ENCODE data around the gene IGSF11. TPM values are rescaled to one million over a fixed set of nuclear protein-coding genes. Genes with fewer than 3 reads are reported as not detected.

The IGSF11 gene
- total and polyA plus RNA-seq, 2 of the 4 experiments (the other 2 are of a cell fraction) = 0.18 TPM; not detected in 1

DNA sequence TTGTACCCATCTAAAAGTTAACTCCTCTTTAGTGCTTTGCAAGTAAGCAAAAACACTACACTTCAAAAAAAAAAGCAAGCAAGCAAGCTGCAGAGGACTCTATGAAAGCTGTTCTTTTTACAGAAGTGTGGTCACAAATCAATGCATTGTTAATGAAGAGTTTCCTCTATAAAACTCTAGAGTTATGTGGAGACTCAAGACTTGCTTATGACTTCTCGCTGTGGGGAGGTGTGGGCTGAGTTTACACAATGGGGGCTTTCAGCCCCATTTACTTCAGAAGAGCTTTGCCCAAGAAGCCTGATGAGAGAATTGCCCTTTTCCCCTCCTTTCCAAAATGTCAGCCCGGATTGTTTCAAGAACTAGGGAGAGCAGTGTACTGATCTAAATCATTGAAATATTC is 144.4 kb downstream of the IGSF11 start:
- ChIA-PET CTCF (no interaction called here), POLR2A (ENCODE audit: unreplicated experiment) (no interaction called here)
- Histone ChIP-seq H3K14ac (replicated peaks; ENCODE audit: low read depth, low read length) (no peak overlapping the region), H2BK120ac (ENCODE audit: low read depth, low read length) (no peak overlapping the region), H3K27me3 (ENCODE audit: control insufficient read depth, insufficient read depth, low read length) (no peaks in the 10 kb centered on the region), H3K79me1 (ENCODE audit: low read depth in 1 of 2, low read length in 2 of 2) (no peaks in the 10 kb centered on the region), H3K18ac (ENCODE audit: low read depth, low read length) (no peak overlapping the region), H3K4me2 (ENCODE audit: low read depth, low read length) (no peak overlapping the region), H4K20me1 (ENCODE audit: insufficient read depth, low read length) (no peaks in the 10 kb centered on the region), H4K8ac (ENCODE audit: low read depth in 2 of 2, low read length in 2 of 2) (no peak overlapping the region), H2AK9ac (replicated peaks; ENCODE audit: low read depth, low read length, poor library complexity) (no peak overlapping the region), H3K56ac (ENCODE audit: extremely low read depth, insufficient read depth, low read length) (no peak overlapping the region), H3K4me1 (ENCODE audit: control insufficient read depth, insufficient read depth, low read length) (no peaks in the 10 kb centered on the region), H3K27ac (ENCODE audit: insufficient read depth, low read length) (no peak overlapping the region), H3K4ac (ENCODE audit: low read depth, low read length) (no peak overlapping the region), H2BK15ac (ENCODE audit: low read depth, low read length) (no peak overlapping the region), H3K9ac (ENCODE audit: low read depth, low read length) (no peak overlapping the region), H3K23ac (ENCODE audit: low read depth, low read length) (no peak overlapping the region), H2BK20ac (ENCODE audit: low read depth, low read length) (no peak overlapping the region), H3K9me3 (ENCODE audit: control insufficient read depth, insufficient read depth, low read length) (no peaks in the 10 kb centered on the region), H4K5ac (ENCODE audit: low read depth, low read length) (no peak overlapping the region), H2AFZ (replicated peaks; ENCODE audit: low read length, poor library complexity) (no peak overlapping the region), H3K4me3 (ENCODE audit: insufficient read depth, low read depth, low read length) (no peak overlapping the region), H2AK5ac (ENCODE audit: low read depth, low read length) (no peak overlapping the region), H3K36me3 (ENCODE audit: control insufficient read depth, insufficient read depth, low read length) (no peaks in the 10 kb centered on the region), H4K91ac (ENCODE audit: insufficient read depth, low read depth, low read length) (no peak overlapping the region), H3K9me1 (ENCODE audit: insufficient read depth, low read length) (no peaks in the 10 kb centered on the region), H2BK5ac (ENCODE audit: low read depth, low read length, poor library complexity, severe bottlenecking) (no peak overlapping the region)
- no TSS peak for BruUV-seq (replicated peaks)
- DNase-seq = no peak
- TF ChIP-seq USF2 (IDR thresholded peaks at IDR 0.05; ENCODE audit: low read depth, low read length) (no peak), POLR2A (IDR thresholded peaks at IDR 0.05; ENCODE audit: low read depth, low read length) (no peak), ELK1 (IDR thresholded peaks at IDR 0.05; ENCODE audit: borderline replicate concordance, low read depth, low read length) (no peak), RFX5 (IDR thresholded peaks at IDR 0.05; ENCODE audit: low read depth, low read length) (no peak), MAFK (IDR thresholded peaks at IDR 0.05; ENCODE audit: low read depth, low read length) (no peak), MAZ (IDR thresholded peaks at IDR 0.05; ENCODE audit: borderline replicate concordance, low read depth, low read length) (no peak), CTCF (conservative IDR thresholded peaks at IDR 0.05; ENCODE audit: low read depth, low read length) (no peak), NFE2L2 (IDR thresholded peaks at IDR 0.05; ENCODE audit: low read depth, low read length) (no peak), SMC3 (IDR thresholded peaks at IDR 0.05; ENCODE audit: low read depth, low read length) (no peak), BHLHE40 (IDR thresholded peaks at IDR 0.05; ENCODE audit: low read depth, low read length) (no peak), MXI1 (IDR thresholded peaks at IDR 0.05; ENCODE audit: borderline replicate concordance, low read depth, low read length) (no peak)
- dilution Hi-C loops (cut with HindIII; ENCODE audit: low sequenced_read_pairs, unreplicated experiment) = no loop called here
- WGBS, 2 experiments (ENCODE audit: extremely low coverage in 2 of 2, insufficient read length in 1 of 2) = no CpG with 5 or more reads among the region's 2 CpGs
- intact Hi-C loops (cut with micrococcal nuclease) = no loop called here
- in situ Hi-C loops (cut with MboI; ENCODE audit: low sequenced_read_pairs) = loop anchor here (25.0 kb wide), 2 partner anchors 697 to 797 kb away; partner anchors contain the start of genes ADPRH, COX17 and PLA1A
- no peak for ATAC-seq (ENCODE audit: low read depth)
